Subcutaneous adipose tissue (tissue), 4 donors: ENCODE results near the gene VPS41. TPM values are rescaled to one million over a fixed set of nuclear protein-coding genes. Genes with fewer than 3 reads are reported as not detected.

Source experiments
- CTCF ChIP-seq: fragments of 450-650 bp; IDR thresholded peaks from one replicate; pipeline ENCODE4 v1.5.1; 2016; ENCODE audit warnings: low read depth, mild to moderate bottlenecking, control low read depth, antibody characterized with exemption, moderate library complexity
- total RNA-seq, 4 donors: library from RNA; depleted of rRNA; stranded (reverse); fragments of >200 nt; gene quantifications; one replicate each; pipeline ENCODE4 v1.1.0, GENCODE V29; 2016

Gene VPS41
- total RNA-seq, 4 donors from 2014 or later = 41.9 to 61.8 (median 55.0) TPM

- no peak for TF ChIP-seq CTCF
Observed at GRCh38 chr7:38675494-38676106, 233.4 kb downstream of the VPS41 start.

GRCh38 chr7:38674513-38674912, 234.5 kb downstream of the VPS41 start:
- no peak for TF ChIP-seq CTCF

- TF ChIP-seq CTCF = no peak
Observed at GRCh38 chr7:38673795-38674194, 235.2 kb downstream of the VPS41 start.

Other genes with a start within 250 kb of the VPS41 start
- gene POU6F2, start 68.7 kb upstream of the VPS41 start, total RNA-seq = not detected